K562 (cell line): Measurements from ENCODE around the gene KISS1R. TPM values are rescaled to one million over a fixed set of nuclear protein-coding genes. Genes with fewer than 3 reads are reported as not detected.

ENCODE experiments used
- ATAC-seq: fragments of 200-7000 bp; cut with Tn5 transposase; 3 replicates; pipeline ENCODE4 v1.9.1; 2020; ENCODE audit warnings: moderate library complexity
- BruUV-seq: library from RNA; stranded (reverse); fragments of 400-500 nt; replicated peaks from 2 replicates; lab custom pipeline; 2021; lab: Mats Ljungman, UMichigan
- CTCF ChIA-PET: fragments of 300-600 bp; formaldehyde crosslinking; extraction: SDS; loops from one replicate; lab custom pipeline; 2021; ENCODE audit warnings: low intra/inter-chr PET ratio; lab: Yijun Ruan, JAX
- POLR2A ChIA-PET: fragments of 300-600, 350-650 bp; sonication (Branson Sonifier 250); formaldehyde crosslinking; extraction: SDS; loops from one replicate; lab custom pipeline; 2021; ENCODE audit warnings: antibody characterized with exemption, inconsistent platforms; lab: Yijun Ruan, JAX
- DNase-seq, 4 experiments: peaks; one replicate each; pipeline versions ENCODE4 v3.0.0 to v3.0.0-alpha.2; 2011 to 2018; ENCODE audit warnings: low spot score in 3 of 4, mixed read lengths in 3 of 4; ENCODE audit errors: extremely low read depth in 1 of 4
- FAIRE-seq: peaks from 2 replicates; lab custom pipeline; 2011; peaks lifted over from hg19 to GRCh38; lab: Jason Lieb, UNC
- H2AFZ ChIP-seq: 2 replicates; pipeline ENCODE4 v1.6.0; 2011; ENCODE audit warnings: low read depth, low read length, control low read depth, inconsistent platforms
- H3K27ac ChIP-seq: fragments of 200-600 bp; 3 replicates; pipeline ENCODE4 v1.8.0; 2011; ENCODE audit warnings: low read depth, mild to moderate bottlenecking, control low read depth, inconsistent platforms, low read length, moderate library complexity, mixed read lengths; ENCODE audit errors: extremely low read depth
- H3K27me3 ChIP-seq, 2 experiments: fragments of 300-600 bp in 1 of 2; 2 replicates in 1 of 2; 3 replicates in 1 of 2; pipeline versions ENCODE4 v1.6.0 to v1.8.0; 2011; ENCODE audit warnings: inconsistent platforms in 2 of 2, low read length in 2 of 2, mild to moderate bottlenecking in 1 of 2, mixed read lengths in 1 of 2, moderate library complexity in 1 of 2; ENCODE audit not compliant: control insufficient read depth in 2 of 2, insufficient read depth in 2 of 2
- H3K36me3 ChIP-seq: fragments of 300-600 bp; 3 replicates; pipeline ENCODE4 v1.8.0; 2011; ENCODE audit warnings: mild to moderate bottlenecking, low read length, inconsistent platforms; ENCODE audit not compliant: control insufficient read depth, insufficient read depth
- H3K4me1 ChIP-seq, 2 experiments: fragments of 200-600 bp in 1 of 2; replicated peaks in 1 of 2; 2 replicates in 1 of 2; 3 replicates in 1 of 2; pipeline versions ENCODE4 v1.5.1 to v1.8.0; 2011; ENCODE audit warnings: inconsistent platforms in 2 of 2, low read length in 2 of 2, mild to moderate bottlenecking in 1 of 2, mixed read lengths in 1 of 2, moderate library complexity in 1 of 2; ENCODE audit not compliant: control insufficient read depth in 2 of 2, insufficient read depth in 2 of 2
- H3K4me2 ChIP-seq: 2 replicates; pipeline ENCODE4 v1.6.1; 2011; ENCODE audit warnings: low read length, control low read depth, inconsistent platforms, mixed read lengths; ENCODE audit not compliant: insufficient read depth
- H3K4me3 ChIP-seq: fragments of 200-600 bp; sonication (generic), shearing (Covaris generic); 2 replicates; pipeline ENCODE4 v1.5.1; 2016; ENCODE audit warnings: control low read depth, inconsistent platforms
- H3K79me2 ChIP-seq: fragments of 200-600 bp; 3 replicates; pipeline ENCODE4 v1.8.0; 2011; ENCODE audit warnings: low read length, inconsistent platforms; ENCODE audit not compliant: control insufficient read depth, insufficient read depth
- H3K9ac ChIP-seq, 2 experiments: 2 replicates each; pipeline versions ENCODE4 v1.6.0 to v1.6.1; 2011; ENCODE audit warnings: low read depth in 2 of 2, low read length in 2 of 2, control low read depth in 1 of 2, inconsistent platforms in 1 of 2, mild to moderate bottlenecking in 1 of 2, mixed read lengths in 1 of 2; ENCODE audit not compliant: insufficient read depth in 1 of 2
- H3K9me1 ChIP-seq: one replicate; pipeline ENCODE4 v1.6.0; 2011; ENCODE audit warnings: inconsistent platforms, mild to moderate bottlenecking, low read length, moderate library complexity; ENCODE audit not compliant: control insufficient read depth, insufficient read depth
- H3K9me3 ChIP-seq: replicated peaks from 2 replicates; pipeline ENCODE4 v1.5.1; 2011; ENCODE audit warnings: low read depth, low read length, inconsistent platforms; ENCODE audit not compliant: control insufficient read depth, insufficient read depth
- H4K20me1 ChIP-seq: replicated peaks from 2 replicates; pipeline ENCODE4 v1.6.1; 2011; ENCODE audit warnings: low read length, inconsistent platforms, mixed read lengths; ENCODE audit not compliant: control insufficient read depth, insufficient read depth
- CCNT2 ChIP-seq: IDR thresholded peaks from 2 replicates; pipeline ENCODE4 v1.6.1; 2011; ENCODE audit warnings: borderline replicate concordance, low read depth, mild to moderate bottlenecking, moderate library complexity, mixed read lengths, low read length; ENCODE audit not compliant: insufficient read length; ENCODE audit errors: extremely low read depth
- CHD2 ChIP-seq: IDR thresholded peaks from 2 replicates; pipeline ENCODE4 v1.6.1; 2011; ENCODE audit warnings: low read depth, low read length
- DIDO1 ChIP-seq: fragments of 450-650 bp; IDR thresholded peaks from 2 replicates; pipeline ENCODE4 v1.6.1; 2016; ENCODE audit warnings: low read depth, missing biosample characterization, missing genetic modification characterization
- ELF1 ChIP-seq: fragments of 200-800 bp; sonication (Bioruptor generic); IDR thresholded peaks from 2 replicates; pipeline ENCODE4 v1.6.1; 2016; ENCODE audit warnings: missing genetic modification characterization, missing compliant biosample characterization
- FOXJ3 ChIP-seq: sonication (generic); formaldehyde crosslinking; IDR thresholded peaks from 2 replicates; pipeline ENCODE4 v1.4.0; 2020; ENCODE audit warnings: mild to moderate bottlenecking, missing genetic modification reagents
- HDAC8 ChIP-seq: fragments of 450-650 bp; IDR thresholded peaks from 2 replicates; pipeline ENCODE4 v1.6.1; 2016; ENCODE audit warnings: mild to moderate bottlenecking, missing genetic modification characterization, moderate library complexity, missing compliant biosample characterization
- HOXB6 ChIP-seq: fragments of 250-450 bp; sonication (Bioruptor Pico); IDR thresholded peaks from 2 replicates; pipeline ENCODE4 v1.5.1; 2022; ENCODE audit warnings: mild to moderate bottlenecking, borderline replicate concordance
- MCM2 ChIP-seq: fragments of 450-650 bp; IDR thresholded peaks from 2 replicates; pipeline ENCODE4 v1.6.1; 2017; ENCODE audit warnings: low read depth, mild to moderate bottlenecking
- MLLT1 ChIP-seq, 2 experiments: fragments of 450-650 bp; IDR thresholded peaks; 2 replicates each; pipeline ENCODE4 v1.6.1; 2016
- RAD21 ChIP-seq, 2 experiments: fragments of 250-450 bp in 1 of 2; fragments of 450-650 bp in 1 of 2; sonication (Bioruptor Pico) in 1 of 2; formaldehyde crosslinking in 1 of 2; IDR thresholded peaks in 1 of 2; conservative IDR thresholded peaks in 1 of 2; 2 replicates each; pipeline versions ENCODE4 v1.4.0 to v1.8.0; 2020 to 2022; ENCODE audit warnings: mild to moderate bottlenecking in 2 of 2, moderate library complexity in 1 of 2
- SRF ChIP-seq, 2 experiments: fragments of 250-450, 450-650 bp in 1 of 2; sonication (Bioruptor Pico) in 1 of 2; sonication (generic) in 1 of 2; formaldehyde crosslinking; IDR thresholded peaks; 2 replicates each; pipeline versions ENCODE4 v1.5.0 to v1.5.1; 2020 to 2022; ENCODE audit warnings: mild to moderate bottlenecking in 1 of 2, missing genetic modification reagents in 1 of 2
- TBP ChIP-seq: optimal IDR thresholded peaks from 2 replicates; pipeline ENCODE3; 2011; ENCODE audit warnings: low read depth, low read length, improper control_type of control experiment
- TEAD2 ChIP-seq: fragments of 450-650 bp; IDR thresholded peaks from 2 replicates; pipeline ENCODE4 v1.6.1; 2016; ENCODE audit warnings: missing genetic modification characterization, control low read depth, missing compliant biosample characterization
- ZBTB17 ChIP-seq: fragments of 450-650 bp; formaldehyde crosslinking; IDR thresholded peaks from 2 replicates; pipeline ENCODE4 v1.4.0; 2020; ENCODE audit warnings: mild to moderate bottlenecking
- ZNF133 ChIP-seq: fragments of 250-450 bp; sonication (Bioruptor Pico); IDR thresholded peaks from 2 replicates; pipeline ENCODE4 v1.4.0; 2020; ENCODE audit warnings: mild to moderate bottlenecking
- ZNF551 ChIP-seq: fragments of 250-450 bp; sonication (Bioruptor Pico); IDR thresholded peaks from 2 replicates; pipeline ENCODE4 v1.5.0; 2021; ENCODE audit warnings: mild to moderate bottlenecking, moderate library complexity
- ZNF639 ChIP-seq, 2 experiments: fragments of 200-800 bp in 1 of 2; sonication (Bioruptor generic) in 1 of 2; sonication (generic) in 1 of 2; formaldehyde crosslinking in 1 of 2; IDR thresholded peaks in 1 of 2; conservative IDR thresholded peaks in 1 of 2; 2 replicates each; pipeline versions ENCODE4 v1.5.0 to v1.6.1; 2016 to 2020; ENCODE audit warnings: missing compliant biosample characterization in 1 of 2, missing genetic modification characterization in 1 of 2, missing genetic modification reagents in 1 of 2
- ZNF696 ChIP-seq: fragments of 250-450 bp; sonication (Bioruptor Pico); conservative IDR thresholded peaks from 2 replicates; pipeline ENCODE4 v1.4.0; 2020; ENCODE audit warnings: mild to moderate bottlenecking, moderate library complexity
- WGBS: fragments of 100-300 bp; shearing (Covaris generic); methylation state at CpG from one replicate; pipeline ENCODE4 v1.1.6; 2016; ENCODE audit warnings: low coverage, mixed read lengths; ENCODE audit not compliant: insufficient coverage; ENCODE audit errors: missing lambda C conversion rate; 5-methylcytosine and 5-hydroxymethylcytosine counted together
- in situ Hi-C: fragments of 300-500 bp; cut with MboI; formaldehyde crosslinking; loops from 4 replicates; pipeline ENCODE4 v1.15.0; 2018; ENCODE audit warnings: inconsistent platforms, mixed read lengths
- intact Hi-C: fragments of 100-400 bp; cut with micrococcal nuclease; formaldehyde crosslinking; loops from 2 replicates; pipeline ENCODE4 v1.14.2; 2022
- polyA plus RNA-seq, 8 experiments: library from polyadenylated mRNA; depleted of rRNA in 4 of 8; stranded (reverse) in 5 of 8; unstranded in 3 of 8; fragments of >200 nt; fragmentation: Nextera tagmentation in 2 of 8; fragmentation: Illumina TruSeq in 1 of 8; extraction: Ambion mirVana in 2 of 8; extraction: Trizol in 1 of 8; gene quantifications; 2 replicates each; pipeline versions ENCODE4 v1.2.1 to v1.2.3, GENCODE V29; 2011 to 2014; ENCODE audit warnings: inconsistent platforms in 1 of 8, missing spikeins in 1 of 8
- total RNA-seq, 7 experiments: library from RNA; depleted of rRNA in 6 of 7; stranded (reverse); fragments of >200 nt in 6 of 7; fragmentation: Illumina TruSeq in 2 of 7; extraction: Trizol in 2 of 7; gene quantifications; 2 replicates each; pipeline versions ENCODE4 v1.2.1 to v1.2.3, GENCODE V29; 2011 to 2021; ENCODE audit warnings: low replicate concordance in 1 of 7

KISS1R gene
- total and polyA plus RNA-seq, 9 of the 15 experiments (the other 6 are each of a cell fraction or from before 2014, with no cell fraction given) = 0.37 to 39.4 (median 2.0) TPM

- in situ Hi-C loops = no loop called here
- TF ChIP-seq ZNF133 (CRISPR knock-in tag) (no peak), CCNT2 (peak; percentile 44), TEAD2 (tag) (no peak), ELF1 (tag) (no peak), DIDO1 (tag) (no peak), ZNF696 (no peak), SRF (CRISPR knock-in tag; IDR thresholded peaks at IDR 0.05) (no peak), CHD2 (no peak), TBP (no peak), RAD21 (CRISPR knock-in tag; conservative IDR thresholded peaks at IDR 0.05 in 1 of 2, IDR thresholded peaks at IDR 0.05 in 1 of 2) (no peak), HDAC8 (tag) (no peak), ZNF551 (CRISPR knock-in tag) (no peak), MCM2 (no peak), HOXB6 (CRISPR knock-in tag) (no peak), MLLT1 (IDR thresholded peaks at IDR 0.05) (0 out of 4 replicates have a peak, but pooled peaks of 1 of the 2 experiments have one; percentile 6), FOXJ3 (no peak), ZBTB17 (CRISPR knock-in tag) (no peak), ZNF639 (CRISPR knock-in tag; conservative IDR thresholded peaks at IDR 0.05 in 1 of 2, IDR thresholded peaks at IDR 0.05 in 1 of 2) (no peak)
Observed at GRCh38 chr19:926589-927350, 9.6 kb downstream of the KISS1R start.

More at GRCh38 chr19:926589-927350, 9.6 kb downstream of the KISS1R start:
- intact Hi-C loops = no loop called here
- Histone ChIP-seq H3K4me2 (peak overlapping the region; percentile 95), H3K27me3 (no peaks in the 10 kb centered on the region), H3K36me3 (peaks cover 34% of the 10 kb centered on the region; the same call in 2 of the 3 replicates), H3K27ac (peak overlapping the region; percentile 97), H3K9me1 (no peaks in the 10 kb centered on the region), H3K9ac (peak overlapping the region; percentile 87 to 99), H2AFZ (no peak overlapping the region), H4K20me1 (no peaks in the 10 kb centered on the region; the same call in 1 of the 2 replicates), H3K9me3 (no peaks in the 10 kb centered on the region), H3K79me2 (peaks cover 69% of the 10 kb centered on the region), H3K4me1 (peaks cover 5 to 67% of the 10 kb centered on the region in 2 experiments; a peak in 4 of 5 replicates), H3K4me3 (peak overlapping the region; percentile 99)
- peak; percentile 57 to 74 (median 66) for DNase-seq
- ChIA-PET POLR2A (interaction anchor here (0.6 to 1.0 kb wide), 2 partner anchors 12 to 28 kb away, joined by 3 to 5 read pairs; no protein-coding TSS in a partner anchor), CTCF (interaction anchor here (0.5 to 8.8 kb wide), 3 partner anchors 52 to 279 kb away, joined by 3 to 158 read pairs (median 3); partner anchors contain the start of genes STK11 and WDR18)
- no peak for FAIRE-seq
- ATAC-seq = no peak
- under 1% methylated on average over 39 of the region's 52 CpGs for WGBS
- BruUV-seq = TSS peak; percentile 78
